NCI-H526 treated with DMSO at 0.1 percent for 48 hours (cell line): ENCODE measurements around the gene NR6A1.
"Not testable (repeated sequence)": the region's sequence is repeated elsewhere in the genome, so short reads cannot be mapped to it uniquely, and the experiment has no call there.

Experiments
- DNase-seq: peaks from one replicate; lab custom pipeline; 2025; lab: John Stamatoyannopoulos, UW

The NR6A1 gene

GRCh38 chr9:124776954-124777648, 6.0 kb upstream of the NR6A1 start, which contains the start of gene OLFML2A:
Gene OLFML2A (plus strand): TSS chr9:124777133. CDS start chr9:124777271, 138 bp downstream.
- no peak for DNase-seq

DNA sequence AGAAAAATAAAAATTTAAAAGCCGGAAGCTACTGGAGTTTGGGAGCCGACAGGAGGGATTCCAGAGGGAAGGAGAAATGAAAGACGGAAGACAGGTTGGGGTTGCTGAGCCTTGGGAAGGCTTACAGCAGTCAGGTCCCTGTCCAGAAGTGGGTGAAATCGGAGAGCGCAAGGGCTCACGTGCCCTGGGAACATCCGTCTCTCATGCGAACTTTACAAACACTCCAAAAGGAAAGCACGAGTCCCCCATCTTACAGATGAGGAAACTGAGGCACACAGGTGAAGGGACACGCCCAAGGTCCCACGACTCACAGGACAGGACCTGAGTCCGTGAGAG, 5.5 kb upstream of the NR6A1 start:
- no peak for DNase-seq

DNA sequence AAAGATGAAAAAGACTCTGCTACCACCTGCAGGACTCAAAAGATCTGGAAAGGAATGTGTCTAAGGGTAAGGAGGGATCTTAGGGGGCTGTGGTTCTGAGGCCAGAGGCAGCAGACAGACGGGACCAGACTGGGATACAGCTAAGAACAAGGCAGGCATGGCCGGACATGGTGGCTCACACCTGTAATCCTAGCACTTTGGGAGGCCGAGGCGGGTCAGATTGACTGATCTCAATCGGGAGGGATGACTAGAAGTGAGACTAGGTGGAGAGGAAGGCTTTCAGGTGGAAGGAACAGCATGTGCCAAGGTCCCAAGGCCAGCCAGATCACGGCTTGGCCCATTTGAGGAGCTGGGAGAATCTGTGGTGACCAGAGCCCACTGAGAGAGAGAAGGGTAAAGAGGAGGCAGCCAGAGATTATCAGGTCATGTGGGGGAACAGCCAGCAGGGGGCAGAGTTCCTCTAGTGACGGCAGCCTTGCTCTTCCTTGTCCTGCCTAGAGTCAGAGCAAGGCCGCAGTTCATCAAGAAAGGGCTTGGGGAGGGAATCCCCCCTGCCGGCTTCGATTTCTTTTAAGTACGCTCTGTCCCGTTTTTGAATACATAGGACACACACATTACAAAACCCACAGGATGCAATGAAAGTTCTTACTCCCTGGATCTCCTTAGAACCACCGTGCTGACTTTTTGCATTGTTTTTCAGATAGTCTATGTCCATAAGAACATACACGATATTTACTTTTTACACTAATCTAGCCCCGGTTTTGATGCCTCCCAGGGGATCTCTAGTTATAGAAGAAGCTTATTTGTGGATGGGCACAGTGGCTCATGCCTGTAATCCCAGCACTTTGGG, 3.2 kb upstream of the NR6A1 start:
- DNase-seq: peak; percentile 39

GRCh38 chr9:124773473-124774128, 2.5 kb upstream of the NR6A1 start:
- no peak for DNase-seq

DNA sequence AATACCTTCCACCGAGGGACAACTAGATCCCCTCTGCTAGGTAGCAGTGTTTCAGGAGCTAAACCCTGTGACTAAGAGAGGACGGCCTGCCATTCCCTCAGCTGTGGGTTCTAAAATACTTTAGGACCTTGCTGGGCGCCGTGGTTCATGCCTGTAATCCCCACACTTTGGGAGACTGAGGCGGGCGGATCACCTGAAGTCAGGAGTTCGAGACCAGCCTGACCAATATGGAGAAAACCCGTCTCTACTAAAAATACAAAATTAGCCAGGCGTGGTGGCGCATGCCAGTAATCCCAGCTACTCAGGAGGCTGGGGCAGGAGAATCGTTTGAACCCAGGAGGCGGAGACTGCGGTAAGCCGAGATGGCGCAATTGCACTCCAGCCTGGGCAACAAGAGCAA, 1.8 kb upstream of the NR6A1 start:
- not testable (repeated sequence) for DNase-seq

DNA sequence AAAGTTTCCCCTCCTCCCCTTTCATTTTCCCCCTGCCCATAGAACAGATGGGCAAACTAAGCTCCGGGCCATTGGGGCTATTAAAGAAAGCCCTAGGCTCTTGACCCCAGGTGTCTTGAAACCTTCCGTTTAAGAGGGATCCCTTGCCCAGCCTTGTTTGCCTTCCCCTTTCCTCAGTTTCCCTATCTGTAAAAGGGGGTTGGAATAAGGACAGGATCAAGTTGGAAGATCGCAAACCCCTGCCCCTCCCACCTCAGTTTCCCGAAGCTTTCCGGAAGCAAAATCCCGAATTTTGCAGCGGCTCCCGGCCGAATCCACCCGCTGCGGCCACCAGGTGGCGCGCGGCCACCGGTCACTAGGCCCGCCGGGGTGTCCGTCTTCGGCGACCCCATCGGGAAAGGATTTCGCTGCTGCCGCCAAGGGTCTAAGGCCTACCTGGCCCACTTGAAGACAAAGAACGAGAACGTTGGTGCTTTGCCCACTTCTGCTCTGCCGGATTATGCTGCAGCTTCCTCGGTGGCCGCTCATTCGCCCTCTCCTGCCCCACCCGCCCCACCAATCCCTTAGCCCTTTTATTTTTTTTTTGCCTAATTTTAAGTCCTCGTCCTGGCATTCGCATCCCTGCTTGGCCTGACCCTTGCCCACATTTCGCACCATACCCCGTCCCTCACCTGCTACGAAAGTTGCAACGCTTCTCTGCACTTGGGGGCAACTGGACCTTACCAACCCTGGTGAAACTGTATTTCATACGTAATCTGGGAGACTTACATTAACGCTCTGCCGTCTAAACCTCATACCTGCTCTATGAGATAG, 962 bp upstream of the NR6A1 start:
- DNase-seq: peak; percentile 32

GRCh38 chr9:124770359-124771020, 621 bp downstream of the NR6A1 start:
- DNase-seq: no peak

- peak; percentile 39 for DNase-seq
Measured at GRCh38 chr9:124769549-124770358, 1.4 kb downstream of the NR6A1 start.

DNA sequence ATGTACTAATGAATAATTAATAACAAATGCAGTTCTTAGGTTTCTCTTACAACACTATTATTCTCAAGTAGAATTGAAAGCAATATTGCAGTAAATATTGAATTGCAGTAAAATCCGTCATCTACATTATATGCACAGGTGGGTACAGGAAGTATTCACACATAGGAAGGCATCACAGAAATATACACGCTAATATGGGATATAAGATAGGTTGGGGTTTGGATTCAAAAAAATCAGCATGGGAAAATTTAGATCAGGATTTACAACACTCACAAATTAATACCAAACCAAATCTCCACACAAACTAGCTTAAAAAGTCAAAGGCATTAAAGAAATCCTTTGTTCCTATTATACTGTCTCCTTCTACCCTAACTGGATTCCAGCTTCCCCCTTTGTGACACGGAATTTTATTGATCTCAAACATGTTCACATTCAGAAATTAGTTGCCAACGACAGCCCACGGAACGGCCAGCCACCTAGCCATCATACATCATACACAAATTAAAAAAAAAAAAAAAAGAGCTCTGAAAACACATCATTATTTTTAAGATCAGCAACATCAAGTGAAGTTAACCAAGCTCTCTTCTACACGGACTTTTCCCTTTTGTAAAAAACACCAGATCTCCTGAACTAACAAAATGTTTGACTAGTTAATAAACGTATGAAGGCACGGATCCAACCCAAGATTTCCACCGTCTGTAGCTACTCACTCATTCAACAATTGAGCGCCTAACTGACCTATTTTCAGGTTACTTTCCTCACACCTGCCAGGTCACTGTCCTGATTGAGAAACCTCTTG, 2.2 kb downstream of the NR6A1 start:
- DNase-seq: no peak

- DNase-seq: no peak
Measured at GRCh38 chr9:124768334-124768733, 2.8 kb downstream of the NR6A1 start.

- no peak for DNase-seq
Measured at GRCh38 chr9:124767821-124768220, 3.3 kb downstream of the NR6A1 start.

GRCh38 chr9:124766815-124767554, 4.1 kb downstream of the NR6A1 start:
- no peak for DNase-seq

DNA sequence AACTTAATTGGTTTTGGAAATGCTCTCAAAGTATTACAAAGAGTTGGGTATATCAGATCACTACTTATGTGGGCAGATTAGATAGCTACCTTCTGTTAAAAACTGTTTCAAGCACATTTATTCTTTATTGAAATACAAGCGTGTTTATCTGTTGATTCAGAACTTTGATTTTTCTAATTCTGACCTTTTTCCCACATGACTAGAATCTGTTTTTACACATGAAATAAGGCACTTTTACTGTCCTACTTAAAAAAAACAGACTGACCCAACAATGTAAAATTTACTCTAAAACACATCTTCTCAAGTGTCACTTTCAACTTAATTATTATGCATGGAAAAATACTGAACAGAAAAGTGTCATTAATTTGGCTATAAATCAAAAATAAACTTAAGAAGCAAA, 4.8 kb downstream of the NR6A1 start:
- DNase-seq: no peak

DNA sequence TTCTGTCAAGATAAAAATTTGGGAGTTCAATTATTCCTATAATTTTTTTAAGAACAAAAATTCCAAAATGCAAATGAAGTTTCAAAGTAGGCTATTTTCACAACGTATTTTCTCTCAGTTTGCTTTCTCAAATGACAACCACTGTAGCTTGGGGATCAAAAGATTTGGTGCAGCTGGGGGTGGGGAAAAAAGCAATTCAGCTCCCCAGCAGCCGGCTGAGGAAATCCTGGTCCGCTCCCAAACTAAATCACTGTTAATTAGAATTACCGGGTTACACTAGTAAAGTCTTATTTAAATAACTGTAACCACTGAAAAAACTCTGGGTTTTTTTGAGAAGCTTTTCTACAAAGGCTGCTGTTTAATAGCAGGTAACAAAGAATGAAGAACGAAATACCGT, 5.7 kb downstream of the NR6A1 start:
- no peak for DNase-seq

GRCh38 chr9:124764774-124765438, 6.2 kb downstream of the NR6A1 start:
- peak; percentile 17 for DNase-seq

GRCh38 chr9:124762633-124763032, 8.5 kb downstream of the NR6A1 start:
- no peak for DNase-seq

DNA sequence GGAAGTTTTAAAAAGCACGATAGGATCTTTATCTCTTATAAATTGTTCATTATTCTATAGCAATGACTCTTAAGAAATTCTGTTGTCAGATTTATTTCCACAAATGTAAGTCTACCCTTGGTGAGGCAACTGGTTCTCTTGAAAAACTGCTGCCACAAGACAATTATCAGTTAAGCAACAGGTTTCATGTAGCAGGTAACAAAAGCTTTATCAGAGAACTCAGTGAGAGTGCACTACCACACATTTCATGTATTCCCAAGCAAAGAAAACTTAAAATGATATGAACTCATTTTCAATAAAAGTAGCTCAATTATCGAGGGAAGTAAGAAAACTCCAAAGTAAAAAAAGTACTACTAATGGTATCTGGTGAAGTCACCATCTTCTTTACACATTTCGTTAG, 9.4 kb downstream of the NR6A1 start:
- no peak for DNase-seq

DNA sequence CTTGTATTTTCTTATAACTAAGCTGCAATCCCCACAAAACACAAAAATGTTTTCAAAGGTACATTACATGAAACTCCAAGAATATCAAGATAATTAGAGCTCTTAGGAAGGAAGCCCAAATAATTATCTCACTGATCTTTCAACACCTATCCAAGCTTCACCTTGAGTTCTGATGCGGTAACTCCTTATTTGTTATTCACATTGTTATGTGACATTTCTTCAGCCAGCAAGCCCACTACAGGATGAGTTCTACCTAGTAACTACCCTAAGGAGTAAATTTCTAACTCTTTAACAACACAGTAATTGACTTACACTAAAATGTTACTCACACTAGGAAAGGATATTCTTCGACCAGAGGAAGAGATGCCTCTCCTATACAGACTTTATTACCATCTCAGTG, 9.9 kb downstream of the NR6A1 start:
- DNase-seq: no peak

GRCh38 chr9:124760719-124761118, 10.4 kb downstream of the NR6A1 start:
- DNase-seq: no peak
